Measurements from ENCODE around the gene TRIM4. TPM values are rescaled to one million over a fixed set of nuclear protein-coding genes. Genes with fewer than 3 reads are reported as not detected.
"Not testable (repeated sequence)": the region's sequence is repeated elsewhere in the genome, so short reads cannot be mapped to it uniquely, and the experiment has no call there.

TRIM4 gene
- total and polyA plus RNA-seq, 9 donors: 31.7 to 64.8 (median 45.1) TPM

GRCh38 chr7:99881370-99881769, 38.0 kb downstream of the TRIM4 start:
- no peaks in the 10 kb centered on the region for H3K9me3 ChIP-seq
- no peak overlapping the region for H3K27ac ChIP-seq
- no peak overlapping the region for H3K4me3 ChIP-seq
- no peak for DNase-seq
- H3K36me3 ChIP-seq: no peaks in the 10 kb centered on the region
- WGBS, 3 donors: 50 to 66% (median 55%) methylated on average over 4 of the region's 4 CpGs
- no peaks in the 10 kb centered on the region for H3K4me1 ChIP-seq (ENCODE audit: insufficient read depth)
- no peaks in the 10 kb centered on the region for H3K27me3 ChIP-seq
- no peak for TF ChIP-seq POLR2A (IDR thresholded peaks at IDR 0.05)
- no peak for TF ChIP-seq CTCF (IDR thresholded peaks at IDR 0.05)
- TF ChIP-seq EP300 (IDR thresholded peaks at IDR 0.05): no peak
- intact Hi-C loops (cut with DNase I): no loop called here

- no peak for DNase-seq
- H3K27me3 ChIP-seq: no peaks in the 10 kb centered on the region
- no peaks in the 10 kb centered on the region for H3K36me3 ChIP-seq
- H3K4me3 ChIP-seq: no peak within 1 kb of the TSS
- H3K4me1 ChIP-seq (ENCODE audit: insufficient read depth): no peaks in the 10 kb centered on the region
- no peak within 1 kb of the TSS for H3K27ac ChIP-seq
- H3K9me3 ChIP-seq: no peaks in the 10 kb centered on the region
- intact Hi-C loops (cut with DNase I): no loop called here
- no peak for TF ChIP-seq POLR2A (IDR thresholded peaks at IDR 0.05)
- TF ChIP-seq EP300 (IDR thresholded peaks at IDR 0.05): no peak
- TF ChIP-seq CTCF (IDR thresholded peaks at IDR 0.05): no peak
- WGBS, 3 donors: 67 to 79% (median 68%) methylated on average over 3 of the region's 3 CpGs
Measured at GRCh38 chr7:99876933-99877332, 42.4 kb downstream of the TRIM4 start, which contains the start of gene OR2AE1. Gene OR2AE1 (minus strand): TSS chr7:99877033. CDS start chr7:99877033, 0 bp downstream.

- H3K27ac ChIP-seq: no peak overlapping the region
- no peaks in the 10 kb centered on the region for H3K27me3 ChIP-seq
- no peak overlapping the region for H3K4me3 ChIP-seq
- intact Hi-C loops (cut with DNase I): no loop called here
- H3K4me1 ChIP-seq (ENCODE audit: insufficient read depth): no peaks in the 10 kb centered on the region
- H3K9me3 ChIP-seq: no peaks in the 10 kb centered on the region
- WGBS, 3 donors: 88 to 93% (median 89%) methylated on average over 5 of the region's 5 CpGs
- TF ChIP-seq EP300 (IDR thresholded peaks at IDR 0.05) (no peak), POLR2A (IDR thresholded peaks at IDR 0.05) (no peak), CTCF (IDR thresholded peaks at IDR 0.05) (no peak)
- DNase-seq: no peak
- no peaks in the 10 kb centered on the region for H3K36me3 ChIP-seq
Measured at GRCh38 chr7:99876491-99876890, 42.8 kb downstream of the TRIM4 start.

DNA sequence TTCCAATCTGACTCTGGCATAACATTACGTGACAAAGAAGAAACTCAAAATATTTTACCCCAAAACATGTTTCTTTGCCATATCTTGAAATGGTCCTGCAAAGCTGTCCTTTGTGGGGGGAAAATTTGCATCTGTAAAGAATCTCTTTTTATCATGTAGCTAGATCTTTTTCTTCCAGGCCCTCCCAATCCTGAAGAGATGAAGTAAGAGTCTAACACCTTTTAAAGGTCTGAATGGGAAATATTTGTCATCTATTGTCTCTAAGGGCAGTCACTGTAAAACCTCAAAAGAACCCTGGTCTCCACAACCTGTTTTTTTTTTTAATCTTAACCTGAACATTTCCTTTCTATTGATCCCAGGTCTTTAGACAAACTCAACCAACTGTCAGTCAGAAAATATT, 51.1 kb downstream of the TRIM4 start:
- H3K27ac ChIP-seq: no peak overlapping the region
- no peaks in the 10 kb centered on the region for H3K27me3 ChIP-seq
- H3K4me3 ChIP-seq: no peak overlapping the region
- intact Hi-C loops (cut with DNase I): loop anchor here in 1 of 4 donors (5.0 kb wide), 1 partner anchor 99 kb away; no protein-coding TSS in a partner anchor
- 63 to 88% (median 79%) methylated on average over 1 of the region's 1 CpG for WGBS, 3 donors
- H3K9me3 ChIP-seq: no peaks in the 10 kb centered on the region
- H3K4me1 ChIP-seq (ENCODE audit: insufficient read depth): no peaks in the 10 kb centered on the region
- TF ChIP-seq CTCF (IDR thresholded peaks at IDR 0.05): no peak
- TF ChIP-seq EP300 (IDR thresholded peaks at IDR 0.05): no peak
- TF ChIP-seq POLR2A (IDR thresholded peaks at IDR 0.05): no peak
- DNase-seq: no peak
- H3K36me3 ChIP-seq: no peaks in the 10 kb centered on the region

GRCh38 chr7:99867477-99867876, 51.9 kb downstream of the TRIM4 start:
- not testable (repeated sequence) for H3K9me3 ChIP-seq; DNase-seq; H3K27me3 ChIP-seq; H3K36me3 ChIP-seq; H3K4me3 ChIP-seq; H3K4me1 ChIP-seq (ENCODE audit: insufficient read depth); H3K27ac ChIP-seq
- WGBS, 3 donors: 90 to 93% (median 92%) methylated on average over 2 of the region's 2 CpGs
- intact Hi-C loops (cut with DNase I): loop anchor here in 1 of 4 donors (5.0 kb wide), 1 partner anchor 100 kb away; no protein-coding TSS in a partner anchor
